ENCODE results near the gene SEC23B.

GRCh38 chr20:18578581-18578980, 70.8 kb downstream of the SEC23B start:
- no peak for TF ChIP-seq MXI1 (IDR thresholded peaks at IDR 0.05; ENCODE audit: borderline replicate concordance, low read depth, low read length)
- no peak for TF ChIP-seq CTCF (CRISPR knock-in tag; IDR thresholded peaks at IDR 0.05)
- no peak for TF ChIP-seq POLR2AphosphoS5 (IDR thresholded peaks at IDR 0.05; ENCODE audit: low read depth, low read length)
- TF ChIP-seq TFE3 (CRISPR knock-in tag; IDR thresholded peaks at IDR 0.05), result no peak
- no peak for TF ChIP-seq RARG (CRISPR knock-in tag; IDR thresholded peaks at IDR 0.05; ENCODE audit: low read depth)
- TF ChIP-seq ASH2L (IDR thresholded peaks at IDR 0.05; ENCODE audit: insufficient read length, low read depth, low read length), result no peak
- no peak for TF ChIP-seq DMAP1 (CRISPR knock-in tag; IDR thresholded peaks at IDR 0.05)
- no peak for TF ChIP-seq EP300 (IDR thresholded peaks at IDR 0.05; ENCODE audit: low read depth in 2 of 2, low read length in 2 of 2)
- no peak for TF ChIP-seq EP300 (CRISPR knock-in tag; IDR thresholded peaks at IDR 0.05; ENCODE audit: borderline replicate concordance)
- TF ChIP-seq FOXM1 (CRISPR knock-in tag; IDR thresholded peaks at IDR 0.05), result no peak
- no peak for TF ChIP-seq ZNF746 (CRISPR knock-in tag; IDR thresholded peaks at IDR 0.05)
- no peak for TF ChIP-seq HNRNPUL1 (IDR thresholded peaks at IDR 0.05; ENCODE audit: low read depth, low read length)
- TF ChIP-seq ZNF382 (CRISPR knock-in tag; IDR thresholded peaks at IDR 0.05; ENCODE audit: borderline replicate concordance), result no peak
